GM13977 (cell line): Measurements from ENCODE around the gene FAM209B.
"Not testable (repeated sequence)": the region's sequence is repeated elsewhere in the genome, so short reads cannot be mapped to it uniquely, and the experiment has no call there.

Experiments used
- DNase-seq: peaks from one replicate; pipeline ENCODE4 v3.0.0; 2012; ENCODE audit warnings: low spot score
- in situ Hi-C: fragments of 300-500 bp; cut with MboI; formaldehyde crosslinking; loops from one replicate; pipeline ENCODE4 v1.12.0; 2022; ENCODE audit warnings: low sequenced_read_pairs, low pct_unique_long_range_greater_than_20kb, mixed read lengths, inconsistent platforms; ENCODE audit not compliant: unreplicated experiment
- TF ChIP-seq, protein P1 (sequence below): IDR thresholded peaks from 2 replicates; pipeline ENCODE4 v1.5.1; 2012; ENCODE audit warnings: mild to moderate bottlenecking, control low read depth; ENCODE audit not compliant: insufficient read depth; ENCODE audit errors: extremely low read depth, missing control alignments

FAM209B gene

DNA sequence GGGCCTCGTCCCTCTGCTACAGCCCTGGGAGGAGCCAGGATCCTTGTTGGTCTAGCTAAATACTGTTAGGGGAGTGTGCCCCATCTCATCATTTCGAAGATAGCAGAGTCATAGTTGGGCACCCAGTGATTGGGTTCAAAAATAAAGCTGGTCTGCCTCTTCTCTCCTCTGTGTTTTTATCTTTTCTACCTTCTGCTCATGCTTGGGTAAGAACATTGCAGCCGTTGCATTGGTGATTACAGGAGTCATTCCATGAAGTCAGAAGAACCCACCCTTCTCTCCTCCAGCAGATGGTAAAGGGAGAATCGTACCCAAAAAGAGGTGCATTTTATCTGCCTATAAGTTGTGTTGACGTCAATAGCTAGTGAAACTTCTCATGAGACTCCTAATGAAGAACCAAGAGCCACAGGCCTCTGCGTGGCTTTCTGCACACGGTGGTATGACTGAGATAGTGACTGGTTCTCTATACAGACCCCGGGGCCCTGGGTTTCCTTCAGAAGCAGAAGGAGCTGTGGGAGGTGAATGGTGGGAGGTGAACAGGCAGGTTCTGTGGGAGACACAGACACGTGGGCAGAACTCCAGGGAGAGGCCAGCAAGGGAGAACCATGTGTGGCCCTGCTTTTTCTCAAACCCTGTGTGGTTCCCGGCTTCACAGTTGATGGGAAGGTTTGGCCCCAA lies 14.2 kb upstream of the FAM209B start:
- TF ChIP-seq, protein P1, sequence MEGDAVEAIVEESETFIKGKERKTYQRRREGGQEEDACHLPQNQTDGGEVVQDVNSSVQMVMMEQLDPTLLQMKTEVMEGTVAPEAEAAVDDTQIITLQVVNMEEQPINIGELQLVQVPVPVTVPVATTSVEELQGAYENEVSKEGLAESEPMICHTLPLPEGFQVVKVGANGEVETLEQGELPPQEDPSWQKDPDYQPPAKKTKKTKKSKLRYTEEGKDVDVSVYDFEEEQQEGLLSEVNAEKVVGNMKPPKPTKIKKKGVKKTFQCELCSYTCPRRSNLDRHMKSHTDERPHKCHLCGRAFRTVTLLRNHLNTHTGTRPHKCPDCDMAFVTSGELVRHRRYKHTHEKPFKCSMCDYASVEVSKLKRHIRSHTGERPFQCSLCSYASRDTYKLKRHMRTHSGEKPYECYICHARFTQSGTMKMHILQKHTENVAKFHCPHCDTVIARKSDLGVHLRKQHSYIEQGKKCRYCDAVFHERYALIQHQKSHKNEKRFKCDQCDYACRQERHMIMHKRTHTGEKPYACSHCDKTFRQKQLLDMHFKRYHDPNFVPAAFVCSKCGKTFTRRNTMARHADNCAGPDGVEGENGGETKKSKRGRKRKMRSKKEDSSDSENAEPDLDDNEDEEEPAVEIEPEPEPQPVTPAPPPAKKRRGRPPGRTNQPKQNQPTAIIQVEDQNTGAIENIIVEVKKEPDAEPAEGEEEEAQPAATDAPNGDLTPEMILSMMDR, result no peak
- in situ Hi-C loops, result no loop called here
- no peak for DNase-seq

DNA sequence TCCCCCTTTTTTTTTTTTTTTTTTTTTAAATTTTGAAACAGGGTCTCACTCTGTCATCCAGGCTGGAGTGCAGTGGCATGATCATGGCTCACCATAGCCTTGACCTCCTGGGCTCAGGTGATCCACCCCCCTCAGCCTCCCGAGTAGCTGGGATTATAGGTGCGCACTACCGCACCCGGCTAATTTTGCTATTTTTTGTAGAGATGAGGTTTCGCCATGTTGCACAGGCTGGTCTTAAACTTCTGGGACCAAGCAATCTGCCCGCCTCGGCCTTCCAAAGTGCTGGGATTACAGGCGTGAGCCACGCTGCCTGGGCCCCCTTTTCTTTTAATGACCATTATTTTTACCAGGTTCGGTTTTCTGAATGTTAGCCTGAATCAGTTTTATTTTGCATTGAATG lies 13.5 kb upstream of the FAM209B start:
- DNase-seq, result no peak
- TF ChIP-seq, protein P1, result no peak
- in situ Hi-C loops, result no loop called here

DNA sequence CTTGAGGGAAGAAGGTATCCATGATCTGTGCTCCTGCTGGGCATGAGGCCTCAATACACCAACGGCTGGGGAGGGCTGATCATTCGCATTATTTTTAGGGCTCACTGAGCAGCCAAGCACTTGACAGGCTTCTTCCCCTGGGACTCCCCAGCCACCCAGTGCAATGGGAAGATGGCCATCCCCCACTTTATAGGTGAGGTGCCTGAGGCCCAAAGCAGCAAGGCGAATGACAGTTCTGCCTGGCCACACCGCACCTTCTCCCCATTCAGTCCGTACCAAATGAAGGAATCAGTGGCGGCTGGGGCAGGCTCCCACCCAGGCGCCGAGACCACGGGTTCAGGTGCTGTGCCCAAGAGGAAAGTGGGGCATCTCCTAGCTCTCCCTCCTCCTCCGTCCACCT lies 12.9 kb upstream of the FAM209B start:
- no peak for DNase-seq
- TF ChIP-seq, protein P1, result no peak
- in situ Hi-C loops, result no loop called here

GRCh38 chr20:56520746-56521354 lies 12.2 kb upstream of the FAM209B start:
- DNase-seq, in situ Hi-C loops: not testable (repeated sequence)

- in situ Hi-C loops, result no loop called here
- TF ChIP-seq, protein P1, result no peak
- no peak for DNase-seq
Measured at GRCh38 chr20:56522311-56522710, 10.7 kb upstream of the FAM209B start.

DNA sequence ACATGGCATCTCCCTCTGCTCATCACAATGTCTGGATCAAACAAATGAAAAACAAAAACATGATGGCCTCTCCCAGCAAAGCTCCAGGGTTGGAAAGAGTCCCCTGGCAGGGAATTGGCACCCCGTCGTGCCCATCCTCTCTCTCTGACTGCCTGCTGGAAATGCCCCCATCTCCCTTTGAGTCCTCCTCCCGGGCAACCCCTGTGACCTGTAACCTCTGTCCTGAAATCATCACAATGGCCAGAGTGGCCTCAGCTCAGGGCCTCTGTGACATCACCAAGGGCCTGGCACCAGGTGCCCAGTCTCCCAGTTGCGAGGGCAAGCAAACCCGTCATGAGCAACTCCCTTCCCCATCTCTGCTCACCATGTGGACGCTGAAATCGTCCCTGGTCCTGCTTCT lies 8.6 kb upstream of the FAM209B start, which contains the start of gene FAM209A:
TSS of gene FAM209A (plus strand) at position 301 of the 400 bp plus-strand sequence. CDS start at position 366, 65 bp downstream.
- DNase-seq, in situ Hi-C loops: not testable (repeated sequence)

DNA sequence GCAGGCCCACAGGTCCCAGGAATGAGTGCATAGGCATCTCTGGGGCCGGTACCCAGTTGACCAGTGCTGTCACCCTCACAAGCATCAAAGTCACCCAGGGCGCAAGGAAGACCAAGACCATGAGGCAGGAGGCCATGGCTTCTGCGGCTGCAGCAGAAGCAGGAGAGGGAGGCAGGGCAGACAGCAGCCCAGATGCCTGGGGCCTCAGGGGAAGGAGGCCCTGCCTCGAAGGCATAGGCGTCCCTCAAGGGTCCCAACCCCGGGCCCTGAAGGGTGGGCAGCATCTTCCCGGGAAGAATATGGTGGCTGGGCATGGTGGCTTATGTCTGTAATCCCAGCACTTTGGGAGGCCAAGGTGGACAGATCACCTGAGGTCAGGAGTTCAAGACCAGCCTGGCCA lies 5.5 kb upstream of the FAM209B start:
- no peak for DNase-seq
- TF ChIP-seq, protein P1, result no peak
- in situ Hi-C loops, result no loop called here

DNA sequence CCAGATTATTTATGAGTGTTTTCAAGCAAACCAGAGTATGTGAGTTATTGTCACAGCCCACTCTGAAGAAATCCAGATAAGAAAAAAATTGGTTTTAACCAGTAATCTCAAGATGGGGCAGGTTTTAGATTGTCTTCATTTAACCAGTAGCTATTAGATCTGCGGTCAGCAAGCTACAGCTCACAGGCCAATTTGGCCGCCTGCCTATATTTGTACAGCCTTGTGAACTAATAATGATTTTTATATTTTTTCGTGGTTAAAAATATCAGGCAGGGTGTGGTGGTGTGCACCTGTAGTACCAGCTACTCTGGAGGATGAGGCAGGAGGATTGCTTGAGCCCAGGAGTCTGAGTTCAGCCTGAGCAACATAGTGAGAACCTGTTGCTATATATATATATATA lies 5.0 kb downstream of the FAM209B start:
- TF ChIP-seq, protein P1, result no peak
- in situ Hi-C loops, result no loop called here
- DNase-seq, result no peak
